HG03139 (cell line): ENCODE results near the gene TBXA2R.
A peak's percentile ranks its signal among the peaks of the same experiment; 100 is the strongest.
"Not testable (repeated sequence)": the region's sequence is repeated elsewhere in the genome, so short reads cannot be mapped to it uniquely, and the experiment has no call there.

ENCODE experiments used
- ATAC-seq: cut with Tn5 transposase; IDR thresholded peaks from one replicate; pipeline ENCODE4 v1.9.1; 2021; ENCODE audit not compliant: unreplicated experiment

TBXA2R gene

DNA sequence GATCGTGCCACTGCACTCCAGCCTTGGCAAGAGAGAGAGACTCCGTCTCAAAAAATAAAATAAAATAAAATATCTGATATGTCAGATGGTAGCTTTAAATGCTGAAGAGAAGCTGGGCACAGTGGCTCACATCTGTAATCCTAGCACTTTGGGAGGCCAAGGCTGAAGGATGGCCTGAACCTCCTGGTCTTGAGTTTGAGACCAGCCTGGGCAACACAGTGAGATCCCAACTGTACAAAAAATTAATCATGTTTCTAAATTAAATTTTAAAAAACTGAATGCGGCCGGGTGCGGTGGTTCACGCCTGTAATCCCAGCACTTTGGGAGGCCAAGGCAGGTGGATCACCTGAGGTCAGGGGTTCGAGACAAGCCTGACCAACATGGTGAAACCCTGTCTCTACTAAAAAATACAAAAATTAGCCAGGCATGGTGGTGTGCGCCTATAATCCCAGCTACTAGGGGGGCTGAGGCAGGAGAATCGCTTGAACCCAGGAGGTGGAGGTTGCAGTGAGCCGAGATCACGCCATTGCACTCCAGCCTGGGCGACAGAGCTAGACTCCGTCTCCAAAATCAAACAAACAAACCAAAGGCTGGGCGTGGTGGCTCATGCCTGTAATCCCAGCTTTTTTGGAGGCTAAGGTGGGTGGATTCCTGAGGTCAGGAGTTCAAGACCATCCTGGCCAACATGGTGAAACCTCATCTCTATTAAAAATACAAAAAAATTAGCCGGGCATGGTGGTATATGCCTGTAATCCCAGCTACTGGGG is 22.5 kb downstream of the TBXA2R start:
- not testable (repeated sequence) for ATAC-seq

DNA sequence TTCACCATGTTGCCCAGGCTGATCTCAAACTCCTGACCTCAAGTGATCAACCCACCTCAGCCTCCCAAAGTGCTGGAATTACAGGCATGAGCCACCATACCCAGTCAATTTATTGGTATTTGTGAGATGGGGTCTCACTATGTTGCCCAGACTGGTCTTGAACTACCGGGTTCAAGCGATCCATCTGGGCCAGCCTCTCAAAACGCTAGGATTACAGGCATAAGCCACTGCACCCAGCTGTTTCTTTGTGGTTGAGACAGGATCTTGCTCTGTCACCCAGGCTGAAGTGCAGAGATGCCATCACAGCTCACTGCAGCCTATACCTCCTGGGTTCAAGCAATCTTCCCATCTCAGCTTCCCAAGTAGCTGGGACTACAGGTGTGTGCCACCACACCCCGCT is 24.9 kb downstream of the TBXA2R start:
- ATAC-seq, result not testable (repeated sequence)

DNA sequence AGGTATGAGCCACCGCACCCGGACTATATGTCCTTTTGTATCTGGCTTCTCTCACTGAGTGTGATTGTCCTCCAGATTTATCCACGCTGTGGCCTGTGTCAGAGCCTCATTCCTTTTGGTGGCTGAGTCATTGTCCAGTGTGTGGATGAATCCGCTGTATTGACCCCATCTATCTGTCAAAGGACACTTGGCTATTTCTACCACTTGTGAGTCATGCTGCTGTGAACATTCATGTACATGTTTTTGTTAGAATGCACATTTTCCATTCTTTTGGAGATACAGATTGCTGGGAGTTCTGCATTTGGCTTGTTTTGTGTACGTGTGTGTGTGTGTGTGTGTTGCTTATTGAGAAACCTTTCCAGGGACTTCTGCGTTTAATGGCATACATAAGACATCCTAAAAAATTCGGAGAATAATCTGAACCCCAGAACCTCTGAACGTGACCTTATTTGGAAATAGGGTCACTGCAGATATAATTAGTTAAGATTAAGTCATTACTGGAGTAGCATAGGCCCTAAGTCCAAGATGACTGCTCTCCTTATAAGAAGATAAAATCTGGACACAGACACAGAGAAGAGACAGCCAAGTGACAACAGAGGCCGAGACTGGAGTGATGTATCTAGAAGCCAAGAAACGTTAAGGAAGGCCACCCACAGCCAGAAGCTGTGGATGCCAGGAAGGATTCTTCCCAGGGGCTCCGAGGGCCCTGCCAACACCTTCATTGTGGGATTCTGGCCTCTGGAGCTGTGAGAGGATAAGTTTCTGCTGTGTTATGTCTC is 26.3 kb downstream of the TBXA2R start:
- no peak for ATAC-seq

DNA sequence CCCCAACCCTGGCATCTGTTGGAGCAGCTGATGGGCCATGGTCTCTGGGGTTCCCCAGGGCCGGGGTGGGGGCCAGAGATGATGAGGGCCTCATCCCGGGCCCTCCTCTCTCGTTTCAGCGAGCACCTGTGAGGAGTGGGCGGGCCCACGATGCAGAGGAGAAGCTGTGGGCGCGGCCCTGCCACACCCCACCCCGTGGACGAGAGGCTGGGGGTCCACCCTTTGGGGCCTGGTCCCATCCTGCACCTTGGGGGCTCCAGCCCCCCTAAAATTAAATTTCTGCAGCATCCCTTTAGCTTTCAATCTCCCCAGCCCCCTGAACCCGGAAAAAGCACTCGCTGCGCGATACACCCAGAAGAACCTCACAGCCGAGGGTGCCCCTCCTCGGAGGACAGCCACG is 28.3 kb downstream of the TBXA2R start:
- ATAC-seq, result no peak

DNA sequence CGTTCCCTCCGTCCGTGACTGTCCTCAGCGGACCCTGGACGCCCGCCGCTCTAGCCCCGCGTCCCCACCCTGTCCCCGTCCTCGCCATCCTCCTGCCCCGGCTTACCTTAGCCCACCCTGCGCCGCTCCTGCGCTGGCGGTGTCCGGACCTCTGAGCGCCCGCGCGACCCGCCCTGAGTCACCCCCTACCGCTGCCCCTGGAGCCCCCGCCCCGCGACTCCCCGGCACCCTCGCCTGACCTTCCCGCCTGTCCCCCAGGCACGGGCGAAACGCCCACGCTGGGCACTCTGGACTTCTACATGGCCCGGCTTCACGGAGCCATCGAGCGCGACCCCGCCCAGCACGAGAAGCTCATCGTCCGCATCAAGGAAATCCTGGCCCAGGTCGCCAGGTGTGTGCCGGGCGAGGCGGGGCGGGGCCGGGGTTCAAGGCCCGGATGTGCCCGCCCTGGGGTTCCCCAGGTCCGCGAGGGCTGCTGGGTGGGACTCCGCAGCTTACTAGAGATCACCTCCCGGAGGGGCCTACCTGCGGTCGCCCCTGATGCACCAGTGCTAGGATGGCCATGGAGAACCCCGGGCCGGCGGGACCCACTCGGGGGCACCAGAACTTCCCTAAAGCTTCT is 28.8 kb downstream of the TBXA2R start:
- no peak for ATAC-seq

DNA sequence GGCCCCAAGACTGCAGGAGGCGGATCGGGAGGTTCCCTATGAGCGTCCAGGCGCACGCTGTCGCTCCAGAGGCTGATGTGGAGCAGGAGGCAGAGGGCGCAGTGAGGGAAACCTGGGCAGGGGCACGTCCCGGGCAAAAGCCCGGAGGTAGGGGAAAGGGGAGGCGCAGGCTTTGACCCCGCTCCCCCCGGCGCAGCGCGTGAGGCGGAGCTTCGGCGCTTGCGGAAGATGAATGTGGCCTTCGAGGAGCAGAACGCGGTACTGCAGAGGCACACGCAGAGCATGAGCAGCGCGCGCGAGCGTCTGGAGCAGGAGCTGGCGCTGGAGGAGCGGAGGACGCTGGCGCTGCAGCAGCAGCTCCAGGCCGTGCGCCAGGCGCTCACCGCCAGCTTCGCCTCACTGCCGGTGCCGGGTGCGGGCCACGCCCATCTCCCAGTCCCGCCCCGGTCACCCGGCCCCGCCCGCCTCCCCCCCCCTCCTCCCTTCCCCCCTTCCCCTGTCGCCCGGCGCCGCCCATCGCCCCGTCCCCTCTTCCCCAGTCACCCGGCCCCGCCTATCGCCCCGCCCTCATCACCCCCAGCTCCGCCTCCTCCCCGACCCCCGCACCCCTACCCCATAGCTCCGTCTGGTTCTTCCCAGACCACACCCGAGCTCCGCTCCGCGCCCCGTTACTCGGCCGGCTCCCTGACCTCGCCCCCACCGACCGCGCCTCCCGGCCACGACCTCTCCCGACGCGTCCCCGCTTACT is 29.8 kb downstream of the TBXA2R start:
- ATAC-seq, result no peak

DNA sequence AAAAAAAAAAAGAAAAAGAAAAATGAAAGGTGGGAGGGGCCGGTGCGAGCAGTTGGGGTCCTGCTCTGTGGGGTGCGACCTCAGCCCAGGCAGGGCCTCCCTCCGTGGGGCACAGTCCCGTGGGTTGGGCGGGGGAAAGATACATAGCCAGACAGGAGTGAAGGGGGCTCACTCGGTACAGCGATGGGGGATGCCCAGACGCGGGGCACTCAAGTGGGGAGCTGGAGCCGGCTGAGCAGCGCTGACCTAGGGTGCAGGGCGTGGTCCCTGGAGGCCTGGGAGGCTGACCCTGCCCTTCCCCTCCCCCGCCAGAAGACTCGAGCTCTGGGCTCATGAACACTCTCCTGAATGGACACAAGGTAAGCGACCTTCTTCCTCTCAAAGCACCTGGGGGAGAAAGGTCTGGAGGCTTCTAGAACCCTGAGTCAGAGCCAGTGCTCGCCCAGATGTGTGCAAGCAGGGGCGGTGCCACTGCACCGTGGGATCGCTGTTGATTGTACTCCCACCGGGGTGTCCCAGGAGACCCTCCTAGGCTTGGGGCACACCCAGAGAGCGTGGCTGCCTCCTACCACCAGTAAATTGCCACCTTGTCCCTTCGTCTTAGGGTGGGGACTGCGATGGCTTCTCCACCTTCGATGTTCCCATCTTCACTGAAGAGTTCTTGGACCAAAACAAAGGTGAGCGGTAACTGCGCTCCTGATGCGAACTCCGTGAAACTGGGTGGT is 30.6 kb downstream of the TBXA2R start:
- no peak for ATAC-seq

DNA sequence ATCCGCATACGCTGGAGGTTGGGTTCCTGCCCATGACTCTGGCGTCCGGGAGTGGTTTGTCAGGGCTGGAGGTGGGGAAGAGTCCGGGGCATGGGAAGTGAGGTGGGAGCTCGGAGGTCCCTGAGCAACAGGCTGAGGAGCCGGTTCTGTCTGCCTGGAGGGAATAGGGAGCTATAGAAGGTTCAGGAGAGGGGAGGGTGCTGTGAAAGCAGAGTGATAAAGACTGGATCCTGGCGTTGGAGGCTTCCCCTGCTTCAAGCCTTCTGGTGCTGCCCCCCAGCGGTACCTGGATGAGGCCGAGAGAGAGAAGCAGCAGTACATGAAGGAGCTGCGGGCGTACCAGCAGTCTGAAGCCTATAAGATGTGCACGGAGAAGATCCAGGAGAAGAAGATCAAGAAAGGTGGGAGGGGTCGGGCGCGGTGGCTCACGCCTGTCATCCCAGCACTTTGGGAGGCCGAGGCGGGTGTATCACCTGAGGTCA is 31.4 kb downstream of the TBXA2R start:
- ATAC-seq, result no peak

DNA sequence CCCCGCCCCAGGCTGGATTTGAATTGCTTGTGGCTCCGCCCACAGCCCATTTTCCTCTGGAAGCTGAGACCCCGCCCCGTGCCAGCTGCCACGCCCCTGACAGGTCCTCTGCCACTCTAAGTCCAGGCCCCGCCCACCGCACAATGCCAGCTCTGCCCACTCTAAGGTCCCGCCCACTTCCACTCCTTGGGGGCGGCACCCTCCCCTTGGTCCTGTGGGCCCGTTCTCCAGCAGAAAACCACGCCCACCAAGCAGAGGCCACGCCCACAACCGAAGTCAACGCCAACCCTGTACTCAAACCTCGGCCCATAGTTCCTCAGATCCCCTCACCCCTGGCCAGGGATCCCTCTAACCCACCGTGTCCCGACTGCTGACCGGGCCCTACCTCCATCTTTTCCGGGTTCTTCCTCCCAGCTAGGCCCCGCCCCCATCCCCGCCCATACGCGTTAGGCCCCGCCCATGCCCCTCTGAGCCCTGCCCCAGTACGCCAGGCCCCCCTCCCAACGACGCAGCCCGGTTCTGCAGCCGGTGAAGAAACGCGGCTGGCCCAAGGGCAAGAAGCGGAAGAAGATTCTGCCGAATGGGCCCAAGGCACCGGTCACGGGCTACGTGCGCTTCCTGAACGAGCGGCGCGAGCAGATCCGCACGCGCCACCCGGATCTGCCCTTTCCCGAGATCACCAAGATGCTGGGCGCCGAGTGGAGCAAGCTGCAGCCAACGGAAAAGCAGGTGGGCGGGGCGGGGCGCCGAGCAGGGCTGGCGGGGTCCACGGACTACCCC is 32.6 kb downstream of the TBXA2R start:
- ATAC-seq, result no peak

DNA sequence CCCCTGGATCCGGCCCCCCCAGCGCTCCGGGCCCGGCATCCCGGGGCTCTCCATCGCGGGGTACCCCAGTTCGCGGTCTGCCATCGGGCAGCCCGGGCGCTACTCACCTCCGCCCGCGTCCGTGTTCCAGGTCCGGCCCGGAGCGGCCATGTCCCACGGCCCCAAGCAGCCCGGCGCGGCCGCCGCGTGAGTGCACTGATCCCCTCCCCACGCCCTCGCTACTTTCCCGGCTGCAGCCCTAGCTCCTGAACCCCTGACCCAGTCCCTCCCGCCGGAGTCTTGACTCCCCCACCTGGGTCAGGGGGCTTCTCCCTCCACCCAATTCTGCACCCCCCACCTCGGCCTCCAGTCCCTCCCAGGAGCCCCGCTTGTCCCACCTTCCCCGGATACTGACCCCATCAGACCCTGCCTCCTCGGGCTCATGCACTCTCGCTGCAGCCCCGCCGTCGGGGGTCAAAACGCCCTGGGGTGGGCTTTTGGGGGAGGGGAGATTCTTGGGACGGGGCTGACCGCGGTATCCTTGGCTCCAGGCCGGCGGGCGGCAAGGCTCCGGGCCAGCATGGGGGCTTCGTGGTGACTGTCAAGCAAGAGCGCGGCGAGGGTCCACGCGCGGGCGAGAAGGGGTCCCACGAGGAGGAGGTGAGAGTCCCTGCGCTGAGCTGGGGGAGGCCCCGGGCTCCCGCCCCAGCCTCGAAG is 33.4 kb downstream of the TBXA2R start:
- no peak for ATAC-seq

DNA sequence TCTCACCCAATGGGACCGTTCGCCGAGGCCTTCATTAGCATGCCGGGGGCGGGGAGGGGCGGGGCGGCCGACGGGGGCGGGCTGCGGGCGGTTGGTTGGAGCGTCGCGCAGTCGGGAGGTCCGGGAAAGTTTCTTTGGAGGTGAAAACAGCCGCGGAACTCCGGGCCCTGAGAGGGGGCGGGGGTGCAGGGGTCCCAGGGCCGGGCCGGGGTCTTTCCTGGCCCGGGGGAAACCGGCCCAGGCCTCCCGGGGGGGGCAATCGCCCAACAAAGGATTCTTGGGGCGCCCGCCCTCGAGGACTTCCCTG is 33.9 kb downstream of the TBXA2R start, which contains the start of gene HMG20B:
HMG20B (plus strand) TSS at position 90 of the 307 bp plus-strand sequence. CDS start 366 bp downstream, outside the sequence.
- ATAC-seq, result no peak

DNA sequence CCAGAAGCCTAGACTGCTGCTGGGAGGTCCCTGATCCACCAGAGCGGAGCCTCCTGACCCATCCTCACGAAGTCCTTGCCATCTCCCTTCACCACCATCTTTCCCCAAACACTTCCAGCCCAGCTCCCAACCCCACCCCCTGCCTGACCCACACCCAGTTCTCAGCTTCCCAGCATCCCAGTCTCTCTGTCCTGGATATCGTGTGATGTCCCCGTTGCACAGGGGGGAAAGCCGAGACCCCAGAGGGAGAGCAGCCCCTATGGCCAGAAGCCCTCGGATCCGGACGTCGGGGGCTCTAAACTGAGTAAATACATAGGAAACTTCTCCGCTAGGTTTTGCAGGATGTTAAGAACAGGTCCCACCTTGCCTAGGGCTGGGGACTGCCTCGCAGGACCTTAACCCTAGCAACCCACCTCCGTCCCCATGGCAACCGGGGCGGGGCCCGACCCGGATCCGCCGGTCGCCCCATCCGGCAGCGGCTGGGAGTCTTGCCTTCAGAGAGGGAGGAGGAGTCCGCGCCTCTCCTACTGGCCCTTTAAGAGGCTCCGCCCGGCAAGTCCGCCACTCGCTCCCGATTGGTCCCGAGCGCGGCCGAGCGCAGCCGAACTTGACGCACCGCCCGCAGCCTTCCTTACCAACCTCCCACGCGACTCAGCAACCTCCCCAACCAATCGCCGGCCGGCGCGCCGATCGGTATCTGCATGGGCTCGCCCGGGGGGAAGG is 34.4 kb downstream of the TBXA2R start:
- ATAC-seq, result peak; percentile 85

DNA sequence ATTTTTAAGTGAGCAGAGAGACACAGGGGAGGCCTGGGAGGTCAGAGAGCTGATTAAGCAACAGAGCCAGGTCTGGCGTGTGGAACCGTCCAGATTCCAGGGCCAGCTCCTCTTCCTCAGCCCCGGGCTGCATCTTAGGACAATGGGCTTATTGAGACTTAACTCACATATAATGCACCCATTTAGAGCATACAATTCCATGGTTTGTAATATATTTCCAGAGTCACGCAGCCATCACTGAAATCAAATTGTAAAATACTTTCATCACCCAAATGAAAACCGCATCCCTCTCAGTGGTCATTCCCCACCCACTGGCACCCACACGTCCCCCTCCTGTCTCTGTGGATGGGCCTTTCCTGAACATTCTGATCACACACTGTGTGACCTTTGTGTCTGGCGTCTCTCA is 36.1 kb downstream of the TBXA2R start:
- no peak for ATAC-seq

DNA sequence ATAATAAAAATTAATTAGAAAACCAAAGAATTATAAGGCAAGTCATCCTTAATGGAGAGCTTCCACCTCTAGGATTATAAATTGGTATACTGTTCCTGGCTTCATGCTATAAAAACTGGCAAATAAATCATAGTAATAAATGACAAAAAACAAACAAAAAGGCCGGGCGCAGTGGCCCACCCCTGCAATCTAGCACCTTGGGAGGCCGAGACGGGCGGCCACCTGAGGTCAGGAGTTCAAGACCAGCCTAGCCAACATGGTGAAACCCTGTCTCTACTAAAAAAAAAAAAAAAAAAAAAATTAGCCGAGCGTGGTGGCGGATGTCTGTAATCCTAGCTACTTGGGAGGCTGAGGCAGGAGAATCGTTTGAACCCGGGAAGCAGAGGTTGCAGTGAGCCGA is 36.6 kb downstream of the TBXA2R start:
- not testable (repeated sequence) for ATAC-seq

DNA sequence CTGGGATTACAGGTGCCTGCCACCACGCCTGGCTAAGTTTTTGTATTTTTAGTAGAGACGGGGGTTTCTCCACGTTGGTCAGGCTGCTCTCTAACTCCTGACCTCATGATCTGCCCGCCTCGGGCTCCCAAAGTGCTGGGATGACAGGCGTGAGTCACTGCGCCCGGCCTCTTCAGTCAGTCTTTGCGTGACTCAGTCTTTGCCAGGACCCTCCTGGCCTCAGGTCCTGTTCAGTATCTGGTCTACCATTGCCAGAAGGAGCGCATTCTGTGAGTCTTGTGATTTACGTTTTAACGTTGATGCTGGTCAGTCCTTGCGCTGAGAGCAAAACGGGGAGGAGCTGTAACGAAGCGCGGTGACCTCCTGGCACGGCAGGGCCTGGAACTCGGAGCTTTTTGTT is 41.5 kb downstream of the TBXA2R start:
- no peak for ATAC-seq

DNA sequence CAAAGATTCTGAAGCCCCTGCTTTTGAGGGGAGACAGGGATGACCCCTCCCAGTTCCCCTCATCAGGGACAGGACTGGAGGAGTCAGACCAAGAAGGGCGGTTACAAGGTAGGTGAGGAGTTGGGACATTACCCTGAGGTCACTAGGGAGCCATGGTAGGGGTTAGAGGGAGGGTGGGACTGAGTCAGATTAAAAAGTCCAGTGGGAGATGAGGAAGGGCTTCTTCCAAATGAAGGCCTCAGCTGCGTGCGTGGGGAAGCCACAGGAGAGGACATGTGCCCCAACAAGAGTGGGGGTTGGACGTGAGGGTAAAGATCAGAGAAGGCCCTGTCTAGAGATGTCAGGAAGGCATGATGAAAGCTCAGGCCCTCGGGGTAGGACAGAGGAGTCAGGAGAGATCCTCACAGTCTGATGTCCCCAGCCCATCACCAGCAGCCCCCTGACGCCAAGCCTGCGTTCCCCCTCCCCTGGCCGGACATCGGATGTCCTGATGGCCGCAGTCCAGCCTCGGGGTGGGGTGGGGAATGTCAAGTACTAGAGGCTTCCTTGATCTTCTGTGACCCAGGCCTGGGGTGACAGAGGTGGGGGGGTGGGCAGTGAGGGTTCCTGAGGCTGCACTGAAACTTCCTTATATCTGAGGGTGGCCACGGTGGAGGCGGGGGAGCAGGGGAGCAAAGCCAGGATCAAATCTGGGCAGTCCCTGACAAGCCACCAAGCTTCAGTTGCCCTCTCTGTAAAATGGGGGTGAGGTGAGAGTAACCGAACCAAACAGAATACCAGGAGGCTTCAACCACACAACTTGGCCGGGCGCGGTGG is 42.8 kb downstream of the TBXA2R start:
- ATAC-seq, result no peak

DNA sequence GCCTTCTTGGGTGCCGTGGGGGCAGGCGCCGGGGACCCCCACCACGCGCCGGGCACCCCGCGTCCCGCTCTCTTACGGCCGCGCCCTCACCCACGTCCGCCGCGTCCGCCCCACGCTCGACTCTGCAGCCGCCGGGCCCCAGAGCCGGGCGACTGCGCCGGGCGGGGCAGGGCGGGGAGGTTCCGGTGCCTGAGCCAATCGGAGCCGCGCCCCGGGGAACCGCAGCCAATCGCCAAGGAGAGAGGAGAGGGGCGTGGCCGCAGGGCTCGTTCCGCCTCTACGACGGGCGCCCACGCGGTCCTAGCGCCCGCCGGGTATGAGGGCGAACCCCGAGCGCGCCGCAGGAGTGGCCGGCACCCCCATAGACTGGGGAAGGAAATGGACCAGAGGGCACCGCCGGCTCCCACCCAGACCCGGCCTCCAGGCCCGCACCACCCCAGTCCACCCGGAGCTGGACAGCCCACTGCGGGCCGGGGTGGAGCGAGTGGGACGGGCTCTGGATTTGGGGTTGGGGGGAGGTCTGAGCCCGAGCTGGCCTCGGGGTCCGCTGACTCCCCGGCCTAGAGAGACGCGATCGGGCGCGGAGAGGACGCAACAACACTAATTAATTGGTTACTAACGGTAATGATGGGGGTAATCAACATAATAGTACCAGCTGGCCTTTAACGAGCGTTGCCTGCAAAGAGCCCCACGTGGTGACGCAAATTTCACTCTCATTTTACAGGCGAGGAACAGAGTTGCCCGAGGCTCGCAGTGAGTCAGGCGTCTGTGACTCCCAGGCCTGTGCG is 49.0 kb downstream of the TBXA2R start, which contains the start of gene MFSD12:
MFSD12 (minus strand) TSS at position 126 of the 788 bp plus-strand sequence. CDS start 183 bp downstream, outside the sequence.
- peak; percentile 81 for ATAC-seq
